HCT116 (cell line): ENCODE data around the gene LRIF1. TPM values are rescaled to one million over a fixed set of nuclear protein-coding genes. Genes with fewer than 3 reads are reported as not detected.

Experiments
- ATAC-seq: fragments of 200-7000 bp; cut with Tn5 transposase; 2 replicates; pipeline ENCODE4 v1.9.1; 2020; ENCODE audit warnings: mild to moderate bottlenecking, moderate library complexity
- BruUV-seq: library from RNA; stranded (reverse); fragments of 400-500 nt; replicated peaks from 2 replicates; lab custom pipeline; 2021; lab: Mats Ljungman, UMichigan
- CTCF ChIA-PET: fragments of 300-600 bp; sonication (Branson Sonifier 250); formaldehyde crosslinking; loops from one replicate; lab custom pipeline; 2021; ENCODE audit warnings: antibody characterized with exemption; lab: Charles Lee
- POLR2A ChIA-PET: fragments of 300-600, 350-600 bp; sonication (Branson Sonifier 250); formaldehyde crosslinking; loops from one replicate; lab custom pipeline; 2021; ENCODE audit warnings: antibody characterized with exemption; lab: Charles Lee
- RAD21 ChIA-PET, 2 experiments: fragments of 300-600 bp; sonication (Branson Sonifier 250); formaldehyde crosslinking; loops; one replicate each; lab custom pipeline; 2023; ENCODE audit warnings: low total read pairs in 2 of 2; ENCODE audit not compliant: uncharacterized antibody in 2 of 2, unreplicated experiment in 2 of 2, low non-redundant PET in 1 of 2; lab: Charles Lee
- DNase-seq: peaks from one replicate; pipeline ENCODE4 v3.0.0-alpha.2; 2010; ENCODE audit warnings: low read depth, low spot score
- H2AFZ ChIP-seq: fragments of 200-600 bp; shearing (Covaris generic), sonication (generic); 2 replicates; pipeline ENCODE4 v1.6.1; 2017; ENCODE audit warnings: low read depth, mixed run types, mixed read lengths, antibody characterized with exemption, low read length; ENCODE audit not compliant: poor library complexity, severe bottlenecking
- H3K27ac ChIP-seq: 2 replicates; pipeline ENCODE4 v1.5.1; 2012; ENCODE audit warnings: low read depth, low read length
- H3K27me3 ChIP-seq: fragments of 200-600 bp; sonication (generic); 2 replicates; pipeline ENCODE4 v1.6.1; 2016; ENCODE audit warnings: mixed run types, low read length, mixed read lengths; ENCODE audit not compliant: insufficient read depth
- H3K36me3 ChIP-seq, 2 experiments: fragments of 200-500 bp in 1 of 2; fragments of 200-600 bp in 1 of 2; sonication (Bioruptor generic) in 1 of 2; sonication (generic) in 1 of 2; 2 replicates each; pipeline versions ENCODE4 v1.5.1 to v1.6.1; 2014 to 2016; ENCODE audit warnings: low read length in 2 of 2, inconsistent platforms in 1 of 2, mixed read lengths in 1 of 2, mixed run types in 1 of 2; ENCODE audit not compliant: insufficient read depth in 2 of 2, control insufficient read depth in 1 of 2
- H3K4me1 ChIP-seq, 2 experiments: fragments of 200-600 bp in 1 of 2; sonication (generic) in 1 of 2; 2 replicates each; pipeline versions ENCODE4 v1.5.1 to v1.6.1; 2012 to 2017; ENCODE audit warnings: low read length in 2 of 2, inconsistent platforms in 1 of 2, mild to moderate bottlenecking in 1 of 2, mixed read lengths in 1 of 2, mixed run types in 1 of 2, moderate library complexity in 1 of 2; ENCODE audit not compliant: insufficient read depth in 2 of 2, control insufficient read depth in 1 of 2
- H3K4me2 ChIP-seq: fragments of 200-600 bp; sonication (generic); 2 replicates; pipeline ENCODE4 v1.6.1; 2017; ENCODE audit warnings: mixed run types, low read length, mixed read lengths
- H3K4me3 ChIP-seq, 2 experiments: fragments of 200-600 bp in 1 of 2; sonication (generic) in 1 of 2; replicated peaks in 1 of 2; 2 replicates each; pipeline ENCODE4 v1.5.1; 2011 to 2016; ENCODE audit warnings: low read length in 2 of 2, control low read depth in 1 of 2, low read depth in 1 of 2, mild to moderate bottlenecking in 1 of 2, mixed read lengths in 1 of 2, mixed run types in 1 of 2
- H3K79me2 ChIP-seq: fragments of 200-600 bp; sonication (generic); 2 replicates; pipeline ENCODE4 v1.6.1; 2017; ENCODE audit warnings: mild to moderate bottlenecking, mixed run types, low read length, moderate library complexity, mixed read lengths; ENCODE audit not compliant: insufficient read depth
- H3K9ac ChIP-seq: fragments of 200-600 bp; sonication (generic); 2 replicates; pipeline ENCODE4 v1.6.1; 2016; ENCODE audit warnings: low read length, mixed read lengths
- H3K9me2 ChIP-seq: fragments of 200-600 bp; sonication (generic), shearing (Covaris generic); 2 replicates; pipeline ENCODE4 v1.6.1; 2017; ENCODE audit warnings: mixed run types, mild to moderate bottlenecking, moderate library complexity; ENCODE audit not compliant: insufficient read depth
- H3K9me3 ChIP-seq, 2 experiments: fragments of 200-500 bp in 1 of 2; fragments of 200-600 bp in 1 of 2; sonication (Bioruptor generic) in 1 of 2; sonication (generic) in 1 of 2; 2 replicates each; pipeline ENCODE4 v1.6.1; 2014 to 2017; ENCODE audit warnings: low read length in 2 of 2, mixed read lengths in 2 of 2, inconsistent platforms in 1 of 2, low read depth in 1 of 2, mild to moderate bottlenecking in 1 of 2, mixed run types in 1 of 2, moderate library complexity in 1 of 2; ENCODE audit not compliant: control insufficient read depth in 1 of 2, insufficient read depth in 1 of 2
- H4K20me1 ChIP-seq: fragments of 200-600 bp; sonication (generic), shearing (Covaris generic); 2 replicates; pipeline ENCODE4 v1.6.1; 2017; ENCODE audit warnings: mixed run types, mild to moderate bottlenecking, moderate library complexity; ENCODE audit not compliant: insufficient read depth
- CTCF ChIP-seq, 3 experiments: fragments of 200-600 bp in 1 of 3; sonication (generic) in 1 of 3; IDR thresholded peaks in 2 of 3; conservative IDR thresholded peaks in 1 of 3; 2 replicates each; pipeline ENCODE4 v1.5.1; 2012 to 2017; ENCODE audit warnings: low read depth in 2 of 3, low read length in 2 of 3, antibody characterized with exemption in 1 of 3, borderline replicate concordance in 1 of 3, control low read depth in 1 of 3, mild to moderate bottlenecking in 1 of 3, mixed read lengths in 1 of 3, mixed run types in 1 of 3, moderate library complexity in 1 of 3; ENCODE audit not compliant: insufficient read depth in 1 of 3
- ELF1 ChIP-seq: IDR thresholded peaks from 2 replicates; pipeline ENCODE4 v1.6.1; 2012; ENCODE audit warnings: low read depth, borderline replicate concordance
- EZH2 ChIP-seq: fragments of 200-600 bp; sonication (generic); IDR thresholded peaks from 2 replicates; pipeline ENCODE4 v1.6.1; 2017; ENCODE audit warnings: antibody characterized with exemption, mixed run types
- MAX ChIP-seq: IDR thresholded peaks from 2 replicates; pipeline ENCODE4 v1.6.1; 2012
- REST ChIP-seq: IDR thresholded peaks from 2 replicates; pipeline ENCODE4 v1.6.1; 2012; ENCODE audit warnings: low read depth
- SIN3A ChIP-seq: IDR thresholded peaks from 2 replicates; pipeline ENCODE4 v1.6.1; 2012; ENCODE audit warnings: low read depth
- SRF ChIP-seq: IDR thresholded peaks from 2 replicates; pipeline ENCODE4 v1.6.1; 2012; ENCODE audit warnings: low read depth
- YY1 ChIP-seq: IDR thresholded peaks from 2 replicates; pipeline ENCODE4 v1.6.1; 2011; ENCODE audit warnings: low read length, low read depth, moderate library complexity, mild to moderate bottlenecking; ENCODE audit not compliant: insufficient replicate concordance; ENCODE audit errors: extremely low read depth
- ZBTB33 ChIP-seq: IDR thresholded peaks from 2 replicates; pipeline ENCODE4 v1.6.1; 2011; ENCODE audit warnings: mild to moderate bottlenecking, low read length, moderate library complexity; ENCODE audit not compliant: insufficient replicate concordance; ENCODE audit errors: extremely low read depth
- ZFX ChIP-seq: fragments of 450-650 bp; IDR thresholded peaks from 2 replicates; pipeline ENCODE4 v1.6.1; 2017
- ZNF274 ChIP-seq: fragments of 200-500 bp; sonication (Bioruptor generic); IDR thresholded peaks from 2 replicates; pipeline ENCODE4 v1.6.1; 2014; ENCODE audit warnings: mild to moderate bottlenecking, low read depth, low read length, inconsistent platforms
- intact Hi-C: fragments of 100-400 bp; cut with micrococcal nuclease; formaldehyde crosslinking; loops from 2 replicates; pipeline ENCODE4 v1.10.0; 2022
- total RNA-seq: library from RNA; stranded (reverse); gene quantifications from one replicate; pipeline ENCODE4 v1.2.1, GENCODE V29; 2021; ENCODE audit not compliant: unreplicated experiment
- TF ChIP-seq, protein P1 (sequence below): IDR thresholded peaks from 2 replicates; pipeline ENCODE4 v1.6.1; 2012

Gene LRIF1
- total RNA-seq, 1 experiment from 2014 or later: 21.8 TPM

GRCh38 chr1:110912784-110913183, 50.9 kb downstream of the LRIF1 start:
- Histone ChIP-seq H4K20me1 (no peaks in the 10 kb centered on the region), H3K27ac (no peak overlapping the region), H3K9me3 (no peaks in the 10 kb centered on the region), H3K4me2 (no peak overlapping the region), H3K4me1 (peaks cover 3 to 12% of the 10 kb centered on the region in 2 experiments), H2AFZ (no peak overlapping the region), H3K9ac (no peak overlapping the region), H3K79me2 (no peaks in the 10 kb centered on the region), H3K4me3 (no peak overlapping the region), H3K36me3 (no peaks in the 10 kb centered on the region), H3K27me3 (no peaks in the 10 kb centered on the region), H3K9me2 (no peaks in the 10 kb centered on the region)
- intact Hi-C loops: no loop called here
- DNase-seq (no peak), ATAC-seq (no peak)
- TF ChIP-seq ZFX: no peak
- TF ChIP-seq SRF: no peak
- no peak for TF ChIP-seq REST
- TF ChIP-seq SIN3A: no peak
- TF ChIP-seq EZH2: no peak
- TF ChIP-seq, protein P1, sequence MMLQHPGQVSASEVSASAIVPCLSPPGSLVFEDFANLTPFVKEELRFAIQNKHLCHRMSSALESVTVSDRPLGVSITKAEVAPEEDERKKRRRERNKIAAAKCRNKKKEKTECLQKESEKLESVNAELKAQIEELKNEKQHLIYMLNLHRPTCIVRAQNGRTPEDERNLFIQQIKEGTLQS: no peak
- no peak for TF ChIP-seq MAX
- TF ChIP-seq CTCF (IDR thresholded peaks at IDR 0.05 in 2 of 3, conservative IDR thresholded peaks at IDR 0.05 in 1 of 3; ENCODE audit: borderline replicate concordance in 1 of 3, insufficient read depth in 1 of 3, low read depth in 2 of 3, low read length in 2 of 3): no peak
- TF ChIP-seq ZNF274: no peak
- TF ChIP-seq ELF1: no peak
- no peak for TF ChIP-seq YY1
- no peak for TF ChIP-seq ZBTB33
- ChIA-PET POLR2A (no interaction called here), CTCF (no interaction called here), RAD21 (no interaction called here)
- BruUV-seq: no TSS peak
